ENCODE measurements around the gene ARMC12. TPM values are rescaled to one million over a fixed set of nuclear protein-coding genes. Genes with fewer than 3 reads are reported as not detected.

ARMC12 gene
- total RNA-seq, 1 experiment from 2014 or later, result 1.0 TPM

- TF ChIP-seq AR (CRISPR knock-in tag; IDR thresholded peaks at IDR 0.05), result no peak
- peak; percentile 13 for TF ChIP-seq GABPB1 (CRISPR knock-in tag; IDR thresholded peaks at IDR 0.05)
- no peak; the same call in 1 of the 2 replicates for TF ChIP-seq SMAD3 (CRISPR knock-in tag; IDR thresholded peaks at IDR 0.05; ENCODE audit: borderline replicate concordance)
- TF ChIP-seq ZNF263 (CRISPR knock-in tag; IDR thresholded peaks at IDR 0.05; ENCODE audit: low read depth), result no peak
- TF ChIP-seq FOXJ3 (CRISPR knock-in tag; IDR thresholded peaks at IDR 0.05; ENCODE audit: borderline replicate concordance), result no peak
- no peak for TF ChIP-seq NFE2L1 (CRISPR knock-in tag; IDR thresholded peaks at IDR 0.05)
- TF ChIP-seq ETV6 (CRISPR knock-in tag; IDR thresholded peaks at IDR 0.05), result peak; percentile 59; the same call in 1 of the 2 replicates
- TF ChIP-seq ZNF138 (CRISPR knock-in tag; conservative IDR thresholded peaks at IDR 0.05), result no peak
- TF ChIP-seq NFATC4 (CRISPR knock-in tag; IDR thresholded peaks at IDR 0.05), result 0 out of 2 replicates have a peak, but pooled peaks have one; percentile 27
- TF ChIP-seq AFF4 (CRISPR knock-in tag; IDR thresholded peaks at IDR 0.05; ENCODE audit: borderline replicate concordance), result no peak
- TF ChIP-seq PRRX2 (CRISPR knock-in tag; IDR thresholded peaks at IDR 0.05), result 0 out of 2 replicates have a peak, but pooled peaks have one; percentile 12
- TF ChIP-seq ZNF317 (CRISPR knock-in tag; IDR thresholded peaks at IDR 0.05; ENCODE audit: borderline replicate concordance, low read depth), result no peak
- TF ChIP-seq TEAD1 (CRISPR knock-in tag; IDR thresholded peaks at IDR 0.05), result no peak
- TF ChIP-seq EMX1 (CRISPR knock-in tag; IDR thresholded peaks at IDR 0.05), result no peak; the same call in 1 of the 2 replicates
- TF ChIP-seq USF2 (CRISPR knock-in tag; IDR thresholded peaks at IDR 0.05), result no peak
- TF ChIP-seq ZBTB21 (CRISPR knock-in tag; IDR thresholded peaks at IDR 0.05; ENCODE audit: borderline replicate concordance), result no peak
- TF ChIP-seq MYBL2 (CRISPR knock-in tag; IDR thresholded peaks at IDR 0.05), result no peak; the same call in 1 of the 2 replicates
- no peak for TF ChIP-seq ATF2 (CRISPR knock-in tag; IDR thresholded peaks at IDR 0.05; ENCODE audit: borderline replicate concordance, low read depth)
- no peak for TF ChIP-seq CREB1 (CRISPR knock-in tag; IDR thresholded peaks at IDR 0.05)
- no peak for TF ChIP-seq PRDM15 (CRISPR knock-in tag; IDR thresholded peaks at IDR 0.05)
- TF ChIP-seq ESRRA (CRISPR knock-in tag; IDR thresholded peaks at IDR 0.05; ENCODE audit: borderline replicate concordance), result no peak
- no peak for TF ChIP-seq NFYB (CRISPR knock-in tag; conservative IDR thresholded peaks at IDR 0.05; ENCODE audit: low read depth)
- TF ChIP-seq, protein P1, sequence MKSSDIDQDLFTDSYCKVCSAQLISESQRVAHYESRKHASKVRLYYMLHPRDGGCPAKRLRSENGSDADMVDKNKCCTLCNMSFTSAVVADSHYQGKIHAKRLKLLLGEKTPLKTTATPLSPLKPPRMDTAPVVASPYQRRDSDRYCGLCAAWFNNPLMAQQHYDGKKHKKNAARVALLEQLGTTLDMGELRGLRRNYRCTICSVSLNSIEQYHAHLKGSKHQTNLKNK (CRISPR knock-in tag; IDR thresholded peaks at IDR 0.05), result no peak
- no peak for TF ChIP-seq ZNF396 (CRISPR knock-in tag; IDR thresholded peaks at IDR 0.05; ENCODE audit: borderline replicate concordance)
- TF ChIP-seq CDX4 (CRISPR knock-in tag; IDR thresholded peaks at IDR 0.05; ENCODE audit: borderline replicate concordance), result no peak
Observed at GRCh38 chr6:35731736-35732532, 4.9 kb upstream of the ARMC12 start (continued).
